ENCODE results near the gene NFIX.
"Not testable (repeated sequence)": the region's sequence is repeated elsewhere in the genome, so short reads cannot be mapped to it uniquely, and the experiment has no call there.

The NFIX gene

GRCh38 chr19:12959481-12959880, 35.8 kb upstream of the NFIX start:
- DNase-seq (ENCODE audit: low read depth), result no peak

- DNase-seq (ENCODE audit: low read depth), result peak; percentile 49
These were observed 30.1 kb upstream of the NFIX start for GRCh38 chr19:12965017-12965811.

- DNase-seq (ENCODE audit: low read depth), result no peak
These were observed 29.5 kb upstream of the NFIX start for GRCh38 chr19:12965812-12966135.

GRCh38 chr19:12967907-12968306, 27.4 kb upstream of the NFIX start:
- peak; percentile 65 for DNase-seq (ENCODE audit: low read depth)

GRCh38 chr19:12969292-12969988, 25.8 kb upstream of the NFIX start, which contains the start of gene DAND5:
Gene DAND5 (plus strand): TSS chr19:12969576. CDS start chr19:12969661, 85 bp downstream.
- peak; percentile 15 for DNase-seq (ENCODE audit: low read depth)

GRCh38 chr19:12970070-12970820, 25.0 kb upstream of the NFIX start:
- DNase-seq (ENCODE audit: low read depth), result no peak

GRCh38 chr19:12973236-12973635, 22.0 kb upstream of the NFIX start:
- no peak for DNase-seq (ENCODE audit: low read depth)

- DNase-seq (ENCODE audit: low read depth), result no peak
These were observed 20.7 kb upstream of the NFIX start for GRCh38 chr19:12974301-12975220.

- DNase-seq (ENCODE audit: low read depth), result no peak
These were observed 20.0 kb upstream of the NFIX start for GRCh38 chr19:12975221-12975741.

- not testable (repeated sequence) for DNase-seq (ENCODE audit: low read depth)
These were observed 19.2 kb upstream of the NFIX start for GRCh38 chr19:12976109-12976508.

GRCh38 chr19:12979974-12980373, 15.3 kb upstream of the NFIX start:
- DNase-seq (ENCODE audit: low read depth), result no peak

GRCh38 chr19:12982648-12983047, 12.6 kb upstream of the NFIX start:
- no peak for DNase-seq (ENCODE audit: low read depth)

GRCh38 chr19:12983091-12983490, 12.2 kb upstream of the NFIX start:
- no peak for DNase-seq (ENCODE audit: low read depth)

GRCh38 chr19:12983542-12984142, 11.6 kb upstream of the NFIX start:
- DNase-seq (ENCODE audit: low read depth), result peak; percentile 57

- DNase-seq (ENCODE audit: low read depth), result no peak
These were observed 11.1 kb upstream of the NFIX start for GRCh38 chr19:12984143-12984627.

- no peak for DNase-seq (ENCODE audit: low read depth)
These were observed 10.6 kb upstream of the NFIX start for GRCh38 chr19:12984683-12985048.

- no peak for DNase-seq (ENCODE audit: low read depth)
These were observed 10.1 kb upstream of the NFIX start for GRCh38 chr19:12985049-12985776.

GRCh38 chr19:12986726-12987125, 8.5 kb upstream of the NFIX start:
- DNase-seq (ENCODE audit: low read depth), result no peak

GRCh38 chr19:12987190-12987589, 8.1 kb upstream of the NFIX start:
- no peak for DNase-seq (ENCODE audit: low read depth)

GRCh38 chr19:12987781-12988180, 7.5 kb upstream of the NFIX start:
- DNase-seq (ENCODE audit: low read depth), result no peak

All from amniotic epithelial cell (primary cell).